ENCODE data around the gene KRT75.

Gene KRT75

DNA sequence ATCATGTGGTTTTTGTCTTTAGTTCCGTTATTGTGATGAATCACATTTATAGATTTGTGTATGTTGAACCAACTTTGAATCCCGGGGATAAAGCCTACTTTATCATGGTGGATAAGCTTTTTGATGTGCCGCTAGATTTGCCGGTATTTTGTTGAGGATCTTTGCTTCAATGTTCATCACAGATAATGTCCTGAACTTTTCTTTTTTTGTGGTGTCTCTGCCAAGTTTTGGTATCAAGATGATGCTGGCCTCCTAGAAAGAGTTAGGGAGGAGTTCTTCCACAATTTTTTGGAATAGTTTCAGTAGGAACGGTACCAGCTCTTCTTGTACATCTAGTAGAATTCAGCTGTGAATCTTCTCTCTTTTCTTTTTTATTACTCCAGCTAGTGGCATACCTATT lies 24.7 kb upstream of the KRT75 start:
- TF ChIP-seq, protein P1, sequence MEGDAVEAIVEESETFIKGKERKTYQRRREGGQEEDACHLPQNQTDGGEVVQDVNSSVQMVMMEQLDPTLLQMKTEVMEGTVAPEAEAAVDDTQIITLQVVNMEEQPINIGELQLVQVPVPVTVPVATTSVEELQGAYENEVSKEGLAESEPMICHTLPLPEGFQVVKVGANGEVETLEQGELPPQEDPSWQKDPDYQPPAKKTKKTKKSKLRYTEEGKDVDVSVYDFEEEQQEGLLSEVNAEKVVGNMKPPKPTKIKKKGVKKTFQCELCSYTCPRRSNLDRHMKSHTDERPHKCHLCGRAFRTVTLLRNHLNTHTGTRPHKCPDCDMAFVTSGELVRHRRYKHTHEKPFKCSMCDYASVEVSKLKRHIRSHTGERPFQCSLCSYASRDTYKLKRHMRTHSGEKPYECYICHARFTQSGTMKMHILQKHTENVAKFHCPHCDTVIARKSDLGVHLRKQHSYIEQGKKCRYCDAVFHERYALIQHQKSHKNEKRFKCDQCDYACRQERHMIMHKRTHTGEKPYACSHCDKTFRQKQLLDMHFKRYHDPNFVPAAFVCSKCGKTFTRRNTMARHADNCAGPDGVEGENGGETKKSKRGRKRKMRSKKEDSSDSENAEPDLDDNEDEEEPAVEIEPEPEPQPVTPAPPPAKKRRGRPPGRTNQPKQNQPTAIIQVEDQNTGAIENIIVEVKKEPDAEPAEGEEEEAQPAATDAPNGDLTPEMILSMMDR (IDR thresholded peaks at IDR 0.05; ENCODE audit: low read depth, low read length): no peak
- no peak for TF ChIP-seq EZH2phosphoT487 (IDR thresholded peaks at IDR 0.05; ENCODE audit: low read depth)
- H3K79me2 ChIP-seq (ENCODE audit: low read length): no peaks in the 10 kb centered on the region
- no peaks in the 10 kb centered on the region for H3K4me1 ChIP-seq (ENCODE audit: low read length)
- H3K36me3 ChIP-seq (replicated peaks; ENCODE audit: low read depth, low read length): no peaks in the 10 kb centered on the region
- H3K27ac ChIP-seq (ENCODE audit: low read length): no peak overlapping the region
- peaks cover 30% of the 10 kb centered on the region for H3K27me3 ChIP-seq (ENCODE audit: low read depth, low read length)
- no peaks in the 10 kb centered on the region for H4K20me1 ChIP-seq (ENCODE audit: insufficient read depth, low read length)
- H3K4me2 ChIP-seq (ENCODE audit: low read length): no peak overlapping the region
- H2AFZ ChIP-seq (ENCODE audit: low read depth, low read length): no peak overlapping the region
- no peak overlapping the region for H3K9ac ChIP-seq (ENCODE audit: low read length)
- no peaks in the 10 kb centered on the region for H3K9me3 ChIP-seq (ENCODE audit: insufficient read depth, low read length)
- no peak overlapping the region for H3K4me3 ChIP-seq (ENCODE audit: low read length)

DNA sequence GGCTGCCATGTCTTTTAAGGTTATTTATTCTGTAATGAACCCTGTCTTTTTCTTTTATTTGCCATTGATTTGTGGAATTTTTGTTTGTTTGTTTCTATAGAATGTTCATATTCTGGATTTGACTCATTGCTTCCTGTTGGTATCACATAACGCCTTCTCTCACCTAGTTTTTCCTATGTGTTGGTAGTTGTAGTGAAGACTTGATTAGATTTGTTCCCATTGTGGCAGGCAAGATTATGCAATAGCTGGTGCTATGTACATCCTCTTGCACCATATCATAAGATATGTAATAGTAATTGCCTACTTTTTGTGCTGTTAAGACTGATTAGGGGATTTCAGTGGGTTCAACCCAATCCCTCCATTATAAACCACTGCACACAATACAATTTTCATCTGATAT lies 21.6 kb upstream of the KRT75 start:
- no peaks in the 10 kb centered on the region for H3K79me2 ChIP-seq (ENCODE audit: low read length)
- no peaks in the 10 kb centered on the region for H3K36me3 ChIP-seq (replicated peaks; ENCODE audit: low read depth, low read length)
- TF ChIP-seq EZH2phosphoT487 (IDR thresholded peaks at IDR 0.05; ENCODE audit: low read depth): no peak
- TF ChIP-seq, protein P1 (IDR thresholded peaks at IDR 0.05; ENCODE audit: low read depth, low read length): no peak
- H3K27ac ChIP-seq (ENCODE audit: low read length): no peak overlapping the region
- H3K9me3 ChIP-seq (ENCODE audit: insufficient read depth, low read length): no peaks in the 10 kb centered on the region
- H3K4me2 ChIP-seq (ENCODE audit: low read length): no peak overlapping the region
- H4K20me1 ChIP-seq (ENCODE audit: insufficient read depth, low read length): no peaks in the 10 kb centered on the region
- H3K9ac ChIP-seq (ENCODE audit: low read length): no peak overlapping the region
- H2AFZ ChIP-seq (ENCODE audit: low read depth, low read length): no peak overlapping the region
- no peaks in the 10 kb centered on the region for H3K4me1 ChIP-seq (ENCODE audit: low read length)
- H3K27me3 ChIP-seq (ENCODE audit: low read depth, low read length): peaks cover 18% of the 10 kb centered on the region
- H3K4me3 ChIP-seq (ENCODE audit: low read length): no peak overlapping the region

DNA sequence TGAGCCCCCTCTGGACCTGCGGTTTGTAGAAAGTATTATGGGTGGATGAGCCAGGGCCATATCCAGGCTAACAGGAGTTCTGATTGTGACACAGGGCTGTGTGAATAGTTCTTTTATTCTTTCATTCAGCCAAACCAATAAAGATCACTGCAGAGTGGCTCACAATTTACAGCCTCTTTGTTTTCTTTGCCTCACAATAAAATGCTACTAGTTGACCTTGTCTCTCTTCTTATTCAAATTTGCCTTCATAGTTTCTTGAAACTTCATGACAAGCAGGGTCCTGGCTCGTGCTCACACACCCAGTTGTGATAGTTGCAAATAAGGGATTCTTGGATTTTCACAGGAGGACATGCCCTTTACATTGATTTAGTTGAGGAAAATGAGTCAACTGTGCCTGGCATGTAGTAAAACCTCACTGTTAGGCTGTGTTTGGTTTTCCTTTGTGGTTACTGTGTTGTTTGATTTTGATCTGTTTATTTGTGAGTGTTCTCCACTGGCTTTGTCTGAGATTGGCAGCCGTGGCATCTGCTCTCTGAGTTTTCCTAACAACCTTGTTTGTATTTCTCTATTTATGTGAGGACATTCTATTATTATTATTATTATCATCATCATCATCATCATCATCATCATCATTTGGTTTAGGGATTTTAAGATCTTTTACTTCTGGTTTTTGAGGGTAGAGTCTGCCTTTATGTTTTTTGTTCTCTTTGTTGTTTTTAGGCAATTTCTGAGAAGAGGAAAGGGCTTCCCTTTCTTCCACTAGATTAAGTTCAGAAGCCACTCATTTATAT lies 20.4 kb upstream of the KRT75 start:
- no peak overlapping the region for H3K27ac ChIP-seq (ENCODE audit: low read length)
- H2AFZ ChIP-seq (ENCODE audit: low read depth, low read length): no peak overlapping the region
- H3K9me3 ChIP-seq (ENCODE audit: insufficient read depth, low read length): no peaks in the 10 kb centered on the region
- TF ChIP-seq EZH2phosphoT487 (IDR thresholded peaks at IDR 0.05; ENCODE audit: low read depth): no peak
- TF ChIP-seq, protein P1 (IDR thresholded peaks at IDR 0.05; ENCODE audit: low read depth, low read length): no peak
- H3K79me2 ChIP-seq (ENCODE audit: low read length): no peaks in the 10 kb centered on the region
- H3K27me3 ChIP-seq (ENCODE audit: low read depth, low read length): peaks cover 14% of the 10 kb centered on the region
- no peaks in the 10 kb centered on the region for H3K4me1 ChIP-seq (ENCODE audit: low read length)
- no peaks in the 10 kb centered on the region for H3K36me3 ChIP-seq (replicated peaks; ENCODE audit: low read depth, low read length)
- H3K4me2 ChIP-seq (ENCODE audit: low read length): no peak overlapping the region
- H3K9ac ChIP-seq (ENCODE audit: low read length): no peak overlapping the region
- no peaks in the 10 kb centered on the region for H4K20me1 ChIP-seq (ENCODE audit: insufficient read depth, low read length)
- H3K4me3 ChIP-seq (ENCODE audit: low read length): no peak overlapping the region

DNA sequence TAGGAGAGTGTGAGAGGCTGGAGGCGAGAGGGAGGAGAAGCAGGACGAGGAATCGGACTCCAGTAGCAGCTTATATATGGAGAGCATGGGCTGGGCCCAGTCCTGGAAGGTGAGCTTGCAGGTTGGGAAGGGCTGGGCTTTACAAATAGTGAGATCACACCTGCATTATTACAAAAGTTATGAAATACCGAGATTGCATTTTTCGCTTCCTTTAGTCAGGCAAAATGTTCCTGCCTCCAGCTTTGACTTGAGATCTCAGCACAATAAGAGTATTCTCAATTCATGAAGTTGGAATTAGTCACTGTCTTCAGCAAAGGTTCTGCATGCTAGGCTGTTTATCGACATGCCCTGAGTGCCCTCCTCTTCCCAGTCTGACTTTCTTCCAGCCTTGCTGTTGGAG lies 17.9 kb upstream of the KRT75 start, which contains the start of gene KRT6B:
Gene KRT6B, minus strand, starts transcription at position 46 of the 400 bp plus-strand sequence. CDS start 68 bp downstream, outside the sequence.
- Histone ChIP-seq H3K9ac (ENCODE audit: low read length) (no peak within 1 kb of the TSS), H3K79me2 (ENCODE audit: low read length) (no peaks in the 10 kb centered on the region), H3K4me2 (ENCODE audit: low read length) (no peak within 1 kb of the TSS), H3K4me3 (ENCODE audit: low read length) (no peak within 1 kb of the TSS), H3K27ac (ENCODE audit: low read length) (no peak within 1 kb of the TSS), H3K9me3 (ENCODE audit: insufficient read depth, low read length) (no peaks in the 10 kb centered on the region), H3K4me1 (ENCODE audit: low read length) (peaks cover 9% of the 10 kb centered on the region), H4K20me1 (ENCODE audit: insufficient read depth, low read length) (no peaks in the 10 kb centered on the region), H3K27me3 (ENCODE audit: low read depth, low read length) (peaks cover 10% of the 10 kb centered on the region; the same call in 1 of the 2 replicates), H2AFZ (ENCODE audit: low read depth, low read length) (no peak within 1 kb of the TSS), H3K36me3 (replicated peaks; ENCODE audit: low read depth, low read length) (no peaks in the 10 kb centered on the region)
- TF ChIP-seq, protein P1 (IDR thresholded peaks at IDR 0.05; ENCODE audit: low read depth, low read length): no peak
- no peak for TF ChIP-seq EZH2phosphoT487 (IDR thresholded peaks at IDR 0.05; ENCODE audit: low read depth)

Measured in OCI-LY3 (cell line).